Transverse colon (tissue), 4 donors: Measurements from ENCODE around the gene CD7.

ENCODE experiments used
- CTCF ChIP-seq, 5 experiments: fragments of 200-600 bp in 3 of 5; fragments of 450-650 bp in 2 of 5; sonication (generic) in 3 of 5; IDR thresholded peaks; 1 replicate in 2 of 5; 2 replicates in 3 of 5; pipeline ENCODE4 v1.5.1; 2016 to 2017; ENCODE audit warnings: antibody characterized with exemption in 5 of 5, inconsistent platforms in 3 of 5, mild to moderate bottlenecking in 2 of 5, moderate library complexity in 1 of 5
- EP300 ChIP-seq: sonication (generic); formaldehyde crosslinking; IDR thresholded peaks from one replicate; pipeline ENCODE4 v1.6.1; 2017; ENCODE audit warnings: antibody characterized with exemption, low read depth
- POLR2A ChIP-seq: fragments of 450-650 bp; IDR thresholded peaks from one replicate; pipeline ENCODE4 v1.6.1; 2016; ENCODE audit warnings: antibody characterized with exemption, mild to moderate bottlenecking, moderate library complexity
- POLR2AphosphoS5 ChIP-seq, 3 donors: sonication (generic); formaldehyde crosslinking; IDR thresholded peaks; one replicate each; pipeline ENCODE4 v1.6.1; 2016; ENCODE audit warnings: antibody characterized with exemption in 3 of 3

- TF ChIP-seq CTCF (IDR thresholded peaks at IDR 0.05) (no peak), POLR2AphosphoS5 (IDR thresholded peaks at IDR 0.05) (peak; percentile 71 to 78 (median 74)), POLR2A (peak; percentile 33), EP300 (peak; percentile 70)
Observed at GRCh38 chr17:82287868-82288801, 29.3 kb downstream of the CD7 start.
